Muscle of arm (tissue), 12 donors: ENCODE data around the gene CCDC18. TPM values are rescaled to one million over a fixed set of nuclear protein-coding genes. Genes with fewer than 3 reads are reported as not detected.

Experiments used
- DNase-seq: peaks from one replicate; pipeline ENCODE4 v3.0.0-alpha.2; 2013
- polyA plus RNA-seq, 12 donors: library from polyadenylated mRNA; unstranded; fragments of 120-200 nt; gene quantifications; one replicate each; pipeline ENCODE4 v1.2.1, GENCODE V29; 2013; ENCODE audit not compliant: insufficient read length in 12 of 12

The CCDC18 gene
- polyA plus RNA-seq, 12 donors: 3.5 to 10.3 (median 5.8) TPM; not detected in 1

- no peak for DNase-seq
These were observed 126.4 kb downstream of the CCDC18 start for GRCh38 chr1:93306920-93307319.

DNA sequence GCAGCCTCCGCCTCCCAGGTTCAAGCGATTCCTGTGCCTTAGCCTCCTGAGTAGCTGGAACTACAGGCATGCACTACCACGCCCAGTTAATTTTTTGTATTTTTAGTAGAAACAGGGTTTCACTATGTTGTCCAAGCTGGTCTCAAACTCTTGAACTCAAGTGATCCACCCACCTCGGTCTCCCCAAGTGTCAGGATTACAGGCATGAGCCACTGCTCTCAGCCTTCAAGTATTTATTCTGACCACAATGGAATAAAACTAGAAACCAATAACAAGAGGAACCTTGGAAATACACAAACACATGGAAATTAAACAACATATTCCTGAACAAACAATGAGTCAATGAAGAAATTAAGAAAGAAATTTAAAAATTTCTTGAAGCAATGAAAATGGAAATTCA, 132.5 kb downstream of the CCDC18 start:
- no peak for DNase-seq

DNA sequence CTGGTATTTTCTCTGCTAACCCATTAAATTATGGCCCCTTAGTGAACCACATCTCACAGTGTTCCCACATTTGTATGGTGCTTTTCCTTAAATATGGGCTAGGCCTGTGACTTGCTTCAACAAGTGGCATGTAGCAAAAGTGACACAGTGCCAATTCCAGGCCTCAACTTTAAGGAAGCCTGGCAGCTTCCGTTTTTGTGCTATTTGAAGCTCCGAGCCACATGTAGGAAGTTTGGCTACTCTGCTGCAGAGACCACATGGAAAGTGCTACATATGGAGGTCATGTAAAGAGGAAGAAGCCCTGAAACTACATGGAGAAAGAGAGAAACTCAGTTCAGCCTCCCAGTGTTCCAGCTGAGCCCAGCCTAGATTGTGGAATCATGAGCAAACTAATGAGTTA, 136.7 kb downstream of the CCDC18 start:
- no peak for DNase-seq

GRCh38 chr1:93317943-93318342, 137.4 kb downstream of the CCDC18 start:
- DNase-seq: no peak

DNA sequence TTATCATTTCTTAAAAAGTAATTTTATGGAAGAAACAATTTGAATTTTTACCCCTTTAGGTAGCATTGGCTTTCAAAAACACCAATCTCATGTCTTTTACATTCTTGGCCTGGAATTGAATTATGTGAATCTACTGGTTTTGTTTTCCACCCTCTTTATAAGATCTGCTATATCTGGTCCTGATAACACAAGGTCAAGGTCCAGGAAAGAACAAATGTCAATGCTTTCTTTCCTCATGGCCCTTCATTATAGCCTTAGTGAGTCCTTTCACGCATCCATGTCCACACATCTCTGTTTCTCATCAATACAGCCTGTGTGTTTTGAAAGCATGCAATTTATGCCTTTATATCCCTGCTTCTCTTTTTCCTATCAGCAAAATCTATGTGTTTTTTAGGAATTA, 141.2 kb downstream of the CCDC18 start:
- no peak for DNase-seq

DNA sequence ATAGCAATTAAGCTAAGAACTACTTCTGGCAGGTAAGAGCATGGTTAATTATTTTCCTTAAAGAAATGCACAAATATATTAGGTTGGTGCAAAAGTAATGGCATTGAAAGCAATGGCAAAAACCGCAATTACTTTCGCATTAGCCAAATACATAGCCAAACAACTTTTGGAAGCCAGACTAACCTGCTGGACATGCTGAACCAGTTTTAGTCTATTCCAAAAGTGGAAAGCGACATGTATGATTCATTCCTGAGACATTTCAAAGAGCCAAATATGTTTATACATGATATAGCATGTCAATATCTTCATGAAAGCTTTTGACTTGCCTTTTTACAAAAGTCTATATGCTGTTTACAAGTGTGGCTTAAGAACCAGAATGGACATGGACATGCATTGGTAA, 141.8 kb downstream of the CCDC18 start:
- no peak for DNase-seq

- no peak for DNase-seq
These were observed 142.8 kb downstream of the CCDC18 start for GRCh38 chr1:93323185-93323820.

GRCh38 chr1:93324486-93325464, 144.3 kb downstream of the CCDC18 start:
- DNase-seq: no peak

Other genes with a start within 250 kb of the CCDC18 start
- 10 to 100 TPM in 10 of 12 donors, 1 to 10 TPM in 1, not detected in 1; 7.8 to 17.3 (median 13.3) TPM for gene DIPK1A, start 219.3 kb upstream of the CCDC18 start, polyA plus RNA-seq
- gene MTF2, start 101.4 kb upstream of the CCDC18 start, polyA plus RNA-seq: 10 to 100 TPM in 11 of 12 donors, not detected in 1; 19.0 to 39.1 (median 26.4) TPM
- gene TMED5, start 311 bp upstream of the CCDC18 start, polyA plus RNA-seq: 10 to 100 TPM in 11 of 12 donors, not detected in 1; 25.9 to 47.3 (median 30.6) TPM
- 10 to 100 TPM; 36.4 to 85.2 (median 69.9) TPM for gene DR1, start 165.2 kb downstream of the CCDC18 start, polyA plus RNA-seq